ENCODE data around the gene SPATA21.

The SPATA21 gene

GRCh38 chr1:16383888-16384287 lies 53.3 kb downstream of the SPATA21 start:
- H3K4me3 Mint-ChIP-seq, result peak overlapping the region; percentile 20
- no peaks in the 10 kb centered on the region for H3K9me3 Mint-ChIP-seq
- peaks cover 11% of the 10 kb centered on the region for H3K36me3 Mint-ChIP-seq (ENCODE audit: insufficient read depth)
- no peaks in the 10 kb centered on the region for H3K27me3 Mint-ChIP-seq
- no peak for ATAC-seq (replicated peaks; ENCODE audit: extremely low read depth, poor library complexity, severe bottlenecking)
- no peak for DNase-seq (ENCODE audit: low spot score in 2 of 2)
- H3K27ac Mint-ChIP-seq (ENCODE audit: low read depth), result peak overlapping the region; percentile 72
- peaks cover 60% of the 10 kb centered on the region for H3K4me1 Mint-ChIP-seq

GRCh38 chr1:16380868-16381267 lies 56.4 kb downstream of the SPATA21 start:
- DNase-seq (ENCODE audit: low spot score in 2 of 2) (no peak), ATAC-seq (replicated peaks; ENCODE audit: extremely low read depth, poor library complexity, severe bottlenecking) (no peak)
- Mint-ChIP-seq H3K27me3 (no peaks in the 10 kb centered on the region), H3K36me3 (ENCODE audit: insufficient read depth) (peaks cover 9% of the 10 kb centered on the region), H3K4me3 (no peak overlapping the region), H3K27ac (ENCODE audit: low read depth) (no peak overlapping the region), H3K4me1 (peaks cover 68% of the 10 kb centered on the region), H3K9me3 (no peaks in the 10 kb centered on the region)

GRCh38 chr1:16378443-16378842 lies 58.8 kb downstream of the SPATA21 start:
- no peak for ATAC-seq (replicated peaks; ENCODE audit: extremely low read depth, poor library complexity, severe bottlenecking)
- no peak for DNase-seq (ENCODE audit: low spot score in 2 of 2)
- Mint-ChIP-seq H3K4me3 (no peak overlapping the region), H3K27me3 (no peaks in the 10 kb centered on the region), H3K9me3 (no peaks in the 10 kb centered on the region), H3K27ac (ENCODE audit: low read depth) (no peak overlapping the region), H3K36me3 (ENCODE audit: insufficient read depth) (peaks cover 12% of the 10 kb centered on the region), H3K4me1 (peaks cover 63% of the 10 kb centered on the region)

GRCh38 chr1:16376971-16377370 lies 60.3 kb downstream of the SPATA21 start:
- peaks cover 17% of the 10 kb centered on the region for H3K36me3 Mint-ChIP-seq (ENCODE audit: insufficient read depth)

GRCh38 chr1:16375521-16376340 lies 61.5 kb downstream of the SPATA21 start:
- no peak for DNase-seq (ENCODE audit: low spot score in 2 of 2)
- no peaks in the 10 kb centered on the region for H3K9me3 Mint-ChIP-seq
- no peak for ATAC-seq (replicated peaks; ENCODE audit: extremely low read depth, poor library complexity, severe bottlenecking)
- peaks cover 69% of the 10 kb centered on the region for H3K4me1 Mint-ChIP-seq
- H3K27ac Mint-ChIP-seq (ENCODE audit: low read depth), result peak overlapping the region; percentile 29
- H3K4me3 Mint-ChIP-seq, result no peak overlapping the region
- H3K36me3 Mint-ChIP-seq (ENCODE audit: insufficient read depth), result peaks cover 17% of the 10 kb centered on the region
- no peaks in the 10 kb centered on the region for H3K27me3 Mint-ChIP-seq

More at GRCh38 chr1:16376971-16377370, 60.3 kb downstream of the SPATA21 start:
- ATAC-seq (replicated peaks; ENCODE audit: extremely low read depth, poor library complexity, severe bottlenecking), result no peak
- DNase-seq (ENCODE audit: low spot score in 2 of 2), result no peak
- Mint-ChIP-seq H3K4me3 (peak overlapping the region; percentile 36), H3K27me3 (no peaks in the 10 kb centered on the region), H3K27ac (ENCODE audit: low read depth) (no peak overlapping the region), H3K9me3 (no peaks in the 10 kb centered on the region), H3K4me1 (peaks cover 66% of the 10 kb centered on the region)

GRCh38 chr1:16374266-16374665 lies 63.0 kb downstream of the SPATA21 start:
- Mint-ChIP-seq H3K36me3 (ENCODE audit: insufficient read depth) (peaks cover 15% of the 10 kb centered on the region), H3K4me3 (peak overlapping the region; percentile 26), H3K27me3 (no peaks in the 10 kb centered on the region), H3K27ac (ENCODE audit: low read depth) (peak overlapping the region; percentile 41), H3K9me3 (no peaks in the 10 kb centered on the region), H3K4me1 (peaks cover 68% of the 10 kb centered on the region)
- DNase-seq (ENCODE audit: low spot score in 2 of 2) (no peak), ATAC-seq (replicated peaks; ENCODE audit: extremely low read depth, poor library complexity, severe bottlenecking) (no peak)

GRCh38 chr1:16372535-16373285 lies 64.5 kb downstream of the SPATA21 start:
- no peaks in the 10 kb centered on the region for H3K9me3 Mint-ChIP-seq

GRCh38 chr1:16371725-16372124 lies 65.5 kb downstream of the SPATA21 start:
- Mint-ChIP-seq H3K4me1 (peaks cover 58% of the 10 kb centered on the region), H3K4me3 (peak overlapping the region; percentile 42), H3K9me3 (no peaks in the 10 kb centered on the region), H3K27ac (ENCODE audit: low read depth) (peak overlapping the region; percentile 73), H3K36me3 (ENCODE audit: insufficient read depth) (peaks cover 26% of the 10 kb centered on the region), H3K27me3 (no peaks in the 10 kb centered on the region)
- DNase-seq (ENCODE audit: low spot score in 2 of 2), result no peak
- no peak for ATAC-seq (replicated peaks; ENCODE audit: extremely low read depth, poor library complexity, severe bottlenecking)

More at GRCh38 chr1:16372535-16373285, 64.5 kb downstream of the SPATA21 start:
- Mint-ChIP-seq H3K4me1 (peaks cover 68% of the 10 kb centered on the region), H3K36me3 (ENCODE audit: insufficient read depth) (peaks cover 18% of the 10 kb centered on the region), H3K27me3 (no peaks in the 10 kb centered on the region), H3K4me3 (no peak overlapping the region), H3K27ac (ENCODE audit: low read depth) (peak overlapping the region; percentile 73)
- ATAC-seq (replicated peaks; ENCODE audit: extremely low read depth, poor library complexity, severe bottlenecking), result no peak
- DNase-seq (ENCODE audit: low spot score in 2 of 2), result no peak

GRCh38 chr1:16369821-16370220 lies 67.4 kb downstream of the SPATA21 start:
- H3K27ac Mint-ChIP-seq (ENCODE audit: low read depth), result no peak overlapping the region
- H3K36me3 Mint-ChIP-seq (ENCODE audit: insufficient read depth), result peaks cover 23% of the 10 kb centered on the region
- DNase-seq (ENCODE audit: low spot score in 2 of 2), result no peak
- H3K27me3 Mint-ChIP-seq, result no peaks in the 10 kb centered on the region
- ATAC-seq (replicated peaks; ENCODE audit: extremely low read depth, poor library complexity, severe bottlenecking), result no peak
- no peaks in the 10 kb centered on the region for H3K9me3 Mint-ChIP-seq
- H3K4me3 Mint-ChIP-seq, result no peak overlapping the region
- peaks cover 48% of the 10 kb centered on the region for H3K4me1 Mint-ChIP-seq

GRCh38 chr1:16367968-16368890 lies 69.0 kb downstream of the SPATA21 start:
- Mint-ChIP-seq H3K4me1 (peaks cover 37% of the 10 kb centered on the region), H3K27me3 (no peaks in the 10 kb centered on the region), H3K9me3 (no peaks in the 10 kb centered on the region), H3K4me3 (peak overlapping the region; percentile 97), H3K36me3 (ENCODE audit: insufficient read depth) (peaks cover 17% of the 10 kb centered on the region), H3K27ac (ENCODE audit: low read depth) (peak overlapping the region; percentile 96)
- ATAC-seq (replicated peaks; ENCODE audit: extremely low read depth, poor library complexity, severe bottlenecking) (no peak), DNase-seq (ENCODE audit: low spot score in 2 of 2) (no peak)

- H3K4me3 Mint-ChIP-seq, result peak overlapping the region; percentile 97
- peaks cover 30% of the 10 kb centered on the region for H3K4me1 Mint-ChIP-seq
- no peaks in the 10 kb centered on the region for H3K27me3 Mint-ChIP-seq
- H3K36me3 Mint-ChIP-seq (ENCODE audit: insufficient read depth), result peaks cover 14% of the 10 kb centered on the region
- H3K27ac Mint-ChIP-seq (ENCODE audit: low read depth), result peak overlapping the region; percentile 96
- H3K9me3 Mint-ChIP-seq, result no peaks in the 10 kb centered on the region
- DNase-seq (ENCODE audit: low spot score in 2 of 2) (peak; percentile 75 to 81), ATAC-seq (replicated peaks; ENCODE audit: extremely low read depth, poor library complexity, severe bottlenecking) (peak; percentile 69)
Measured at GRCh38 chr1:16367258-16367967, 69.8 kb downstream of the SPATA21 start.

Data from central memory CD8-positive, alpha-beta T cell (primary cell).